ENCODE results near the gene BTBD1. TPM values are rescaled to one million over a fixed set of nuclear protein-coding genes. Genes with fewer than 3 reads are reported as not detected.

Gene BTBD1
- total and polyA plus RNA-seq, 7 donors, result 32.1 to 82.4 (median 64.2) TPM

GRCh38 chr15:82972990-82973389 is 94.1 kb downstream of the BTBD1 start:
- Histone ChIP-seq H3K4me1 (no peaks in the 10 kb centered on the region), H3K4me3 (no peak overlapping the region), H3K27ac (no peak overlapping the region), H3K36me3 (no peaks in the 10 kb centered on the region), H3K27me3 (no peaks in the 10 kb centered on the region), H3K9me3 (no peaks in the 10 kb centered on the region)
- intact Hi-C loops (cut with DNase I), result no loop called here
- WGBS, 2 donors, result 71 to 87% methylated on average over 1 of the region's 1 CpG
- TF ChIP-seq POLR2A (IDR thresholded peaks at IDR 0.05), result no peak
- no peak for TF ChIP-seq POLR2AphosphoS5 (IDR thresholded peaks at IDR 0.05)
- TF ChIP-seq CTCF (IDR thresholded peaks at IDR 0.05), result no peak
- no peak for TF ChIP-seq EP300 (IDR thresholded peaks at IDR 0.05)
- no peak for DNase-seq

- no peak overlapping the region for H3K4me3 ChIP-seq
- 68 to 74% methylated on average over 2 of the region's 2 CpGs for WGBS, 2 donors
Observed at GRCh38 chr15:82971218-82971984, 95.7 kb downstream of the BTBD1 start.

GRCh38 chr15:82970696-82971095 is 96.4 kb downstream of the BTBD1 start:
- H3K27ac ChIP-seq, result no peak overlapping the region
- intact Hi-C loops (cut with DNase I), result no loop called here

More at GRCh38 chr15:82971218-82971984, 95.7 kb downstream of the BTBD1 start:
- Histone ChIP-seq H3K9me3 (no peaks in the 10 kb centered on the region), H3K27me3 (no peaks in the 10 kb centered on the region), H3K27ac (no peak overlapping the region), H3K36me3 (no peaks in the 10 kb centered on the region), H3K4me1 (no peaks in the 10 kb centered on the region)
- no peak for DNase-seq
- TF ChIP-seq CTCF (IDR thresholded peaks at IDR 0.05) (no peak), POLR2AphosphoS5 (IDR thresholded peaks at IDR 0.05) (no peak)
- intact Hi-C loops (cut with DNase I), result no loop called here

GRCh38 chr15:82970078-82970686 is 96.9 kb downstream of the BTBD1 start:
- no peak overlapping the region for H3K4me3 ChIP-seq
- 65 to 72% methylated on average over 3 of the region's 3 CpGs for WGBS, 2 donors
- H3K27ac ChIP-seq, result no peak overlapping the region
- no peaks in the 10 kb centered on the region for H3K4me1 ChIP-seq
- no peaks in the 10 kb centered on the region for H3K36me3 ChIP-seq
- TF ChIP-seq CTCF (IDR thresholded peaks at IDR 0.05), result no peak
- no peak for TF ChIP-seq POLR2AphosphoS5 (IDR thresholded peaks at IDR 0.05)
- no peak for TF ChIP-seq POLR2A (IDR thresholded peaks at IDR 0.05)
- TF ChIP-seq EP300 (IDR thresholded peaks at IDR 0.05), result no peak
- intact Hi-C loops (cut with DNase I), result no loop called here
- no peak for DNase-seq
- H3K9me3 ChIP-seq, result no peaks in the 10 kb centered on the region
- H3K27me3 ChIP-seq, result no peaks in the 10 kb centered on the region

More at GRCh38 chr15:82970696-82971095, 96.4 kb downstream of the BTBD1 start:
- Histone ChIP-seq H3K36me3 (no peaks in the 10 kb centered on the region), H3K4me1 (no peaks in the 10 kb centered on the region), H3K9me3 (no peaks in the 10 kb centered on the region), H3K27me3 (no peaks in the 10 kb centered on the region), H3K4me3 (no peak overlapping the region)
- no peak for TF ChIP-seq POLR2A (IDR thresholded peaks at IDR 0.05)
- no peak for TF ChIP-seq POLR2AphosphoS5 (IDR thresholded peaks at IDR 0.05)
- no peak for TF ChIP-seq EP300 (IDR thresholded peaks at IDR 0.05)
- TF ChIP-seq CTCF (IDR thresholded peaks at IDR 0.05), result no peak
- no peak for DNase-seq
- 87 to 92% methylated on average over 1 of the region's 1 CpG for WGBS, 2 donors
